GM12891 (cell line): ENCODE results near the gene PAX1. TPM values are rescaled to one million over a fixed set of nuclear protein-coding genes. Genes with fewer than 3 reads are reported as not detected.

ENCODE experiments used
- DNase-seq: peaks from one replicate; pipeline ENCODE4 v3.0.0; 2011; ENCODE audit warnings: low spot score; ENCODE audit not compliant: insufficient read length
- FAIRE-seq: peaks from 2 replicates; lab custom pipeline; 2011; peaks lifted over from hg19 to GRCh38; lab: Jason Lieb, UNC
- PAX5 ChIP-seq: IDR thresholded peaks from 2 replicates; pipeline ENCODE4 v1.6.1; 2011; ENCODE audit warnings: low read length, moderate library complexity, mild to moderate bottlenecking; ENCODE audit not compliant: insufficient read depth, severe bottlenecking
- POLR2A ChIP-seq: IDR thresholded peaks from 2 replicates; pipeline ENCODE4 v1.6.1; 2011; ENCODE audit warnings: low read depth, low read length, control low read depth
- POLR2AphosphoS5 ChIP-seq: IDR thresholded peaks from 2 replicates; pipeline ENCODE4 v1.6.1; 2011; ENCODE audit warnings: low read depth, low read length, control low read depth
- POU2F2 ChIP-seq: IDR thresholded peaks from 2 replicates; pipeline ENCODE4 v1.6.1; 2011; ENCODE audit warnings: low read depth, mild to moderate bottlenecking, control low read depth, low read length, moderate library complexity
- SPI1 ChIP-seq: IDR thresholded peaks from 2 replicates; pipeline ENCODE4 v1.6.1; 2011; ENCODE audit warnings: low read depth, low read length, control low read depth
- TAF1 ChIP-seq: IDR thresholded peaks from 2 replicates; pipeline ENCODE4 v1.6.1; 2011; ENCODE audit warnings: low read depth, low read length, control low read depth
- polyA plus RNA-seq: library from polyadenylated mRNA; unstranded; fragments of >200 nt; gene quantifications from one replicate; pipeline ENCODE4 v1.2.1, GENCODE V29; 2012; ENCODE audit warnings: low read depth, missing spikeins, inconsistent platforms; ENCODE audit not compliant: missing spikeins

PAX1 gene
- polyA plus RNA-seq = not detected

GRCh38 chr20:21705575-21706260 lies at the start of gene PAX1:
PAX1 (plus strand) TSS chr20:21705664; CDS start chr20:21705713, 49 bp downstream.
- no peak for DNase-seq
- no peak for FAIRE-seq
- TF ChIP-seq PAX5 (no peak), POLR2AphosphoS5 (no peak), POU2F2 (no peak), POLR2A (no peak), TAF1 (no peak), SPI1 (no peak)

- TF ChIP-seq TAF1 (no peak), PAX5 (no peak), POLR2A (no peak), POLR2AphosphoS5 (no peak), POU2F2 (no peak), SPI1 (no peak)
- DNase-seq (no peak), FAIRE-seq (no peak)
These were observed 49.0 kb upstream of the PAX1 start for GRCh38 chr20:21656308-21657067.

GRCh38 chr20:21661488-21662055 lies 43.9 kb upstream of the PAX1 start:
- DNase-seq (no peak), FAIRE-seq (no peak)
- TF ChIP-seq TAF1 = no peak

- DNase-seq (no peak), FAIRE-seq (no peak)
- TF ChIP-seq SPI1 = no peak
- TF ChIP-seq POLR2A = no peak
- no peak for TF ChIP-seq TAF1
- no peak for TF ChIP-seq POLR2AphosphoS5
- no peak for TF ChIP-seq PAX5
- TF ChIP-seq POU2F2 = no peak
These were observed 42.0 kb upstream of the PAX1 start for GRCh38 chr20:21663465-21663864.

DNA sequence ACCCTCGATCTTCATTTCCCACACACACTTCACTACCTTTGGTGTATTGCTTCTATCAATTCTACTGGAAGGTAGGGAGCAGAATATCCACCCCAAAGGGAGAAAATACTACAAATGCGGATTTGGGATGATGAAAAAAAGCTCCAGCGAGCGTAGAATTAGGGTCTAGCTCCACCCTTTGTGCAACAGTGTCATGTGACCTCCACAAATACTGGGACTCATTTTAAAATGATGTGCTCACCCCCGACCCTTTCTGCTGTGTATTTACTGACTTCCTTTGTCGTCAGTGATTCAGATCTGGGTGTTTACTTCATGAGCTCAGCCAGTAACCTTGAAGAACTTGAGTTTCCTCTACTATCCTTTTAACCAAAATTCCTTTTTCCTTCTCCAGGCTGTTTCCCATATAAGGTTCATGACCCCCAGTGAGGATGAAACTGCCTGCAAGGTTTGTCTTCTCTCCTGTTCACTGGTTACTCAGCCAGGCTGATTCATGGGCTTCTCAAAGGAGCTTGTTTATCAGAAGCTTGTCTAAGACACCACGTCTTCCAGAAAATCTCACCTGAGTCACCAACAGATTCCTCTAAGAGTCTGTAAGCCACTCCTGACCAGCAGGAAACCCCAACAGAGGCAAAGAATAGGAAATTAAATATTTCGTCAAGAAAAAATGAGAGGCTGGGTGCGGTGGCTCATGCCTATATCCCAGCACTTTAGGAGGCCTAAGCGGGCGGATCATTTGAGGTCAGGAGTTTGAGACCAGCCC lies 39.6 kb upstream of the PAX1 start:
- FAIRE-seq (no peak), DNase-seq (no peak)
- TF ChIP-seq POLR2A (no peak), TAF1 (no peak), POLR2AphosphoS5 (no peak)

DNA sequence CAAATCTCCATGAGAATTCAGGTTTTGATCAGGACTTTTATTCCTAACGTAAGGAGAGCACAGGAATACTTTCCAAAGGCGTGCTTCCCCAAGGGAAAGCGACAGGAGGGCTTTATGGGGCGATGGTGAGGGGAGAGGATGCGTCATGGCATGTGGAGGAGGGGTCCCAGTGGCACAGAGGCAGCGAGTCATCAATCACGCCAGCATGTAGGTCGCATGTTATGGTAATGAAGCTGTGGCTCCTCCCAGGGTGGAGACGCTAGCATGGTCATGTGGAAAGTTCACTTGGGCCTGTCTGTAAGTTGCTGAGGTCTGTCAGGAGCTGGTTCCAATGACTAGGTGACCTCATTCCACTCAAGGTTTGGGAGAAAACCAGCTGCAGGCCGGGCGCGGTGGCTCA lies 35.3 kb upstream of the PAX1 start:
- DNase-seq (no peak), FAIRE-seq (no peak)
- TF ChIP-seq TAF1 = no peak
- no peak for TF ChIP-seq POU2F2
- TF ChIP-seq POLR2AphosphoS5 = no peak
- no peak for TF ChIP-seq PAX5
- TF ChIP-seq SPI1 = no peak
- TF ChIP-seq POLR2A = no peak

- TF ChIP-seq POLR2AphosphoS5 (no peak), TAF1 (no peak), PAX5 (no peak), POLR2A (no peak), POU2F2 (no peak), SPI1 (no peak)
- FAIRE-seq = no peak
- DNase-seq = no peak
These were observed 34.5 kb upstream of the PAX1 start for GRCh38 chr20:21670981-21671380.

GRCh38 chr20:21677261-21677660 lies 28.2 kb upstream of the PAX1 start:
- TF ChIP-seq TAF1 = no peak
- TF ChIP-seq SPI1 = no peak
- no peak for TF ChIP-seq PAX5
- TF ChIP-seq POLR2AphosphoS5 = no peak
- no peak for TF ChIP-seq POLR2A
- TF ChIP-seq POU2F2 = no peak
- FAIRE-seq (no peak), DNase-seq (no peak)

GRCh38 chr20:21677781-21678180 lies 27.7 kb upstream of the PAX1 start:
- FAIRE-seq = no peak
- TF ChIP-seq PAX5 (no peak), POLR2AphosphoS5 (no peak), POLR2A (no peak), POU2F2 (no peak), SPI1 (no peak), TAF1 (no peak)
- no peak for DNase-seq
